NCI-H2081 treated with DMSO at 0.1 percent for 48 hours (cell line): ENCODE measurements around the gene KIAA0586.
"Not testable (repeated sequence)": the region's sequence is repeated elsewhere in the genome, so short reads cannot be mapped to it uniquely, and the experiment has no call there.

Experiments
- DNase-seq: peaks from one replicate; lab custom pipeline; 2025; lab: John Stamatoyannopoulos, UW

The KIAA0586 gene

DNA sequence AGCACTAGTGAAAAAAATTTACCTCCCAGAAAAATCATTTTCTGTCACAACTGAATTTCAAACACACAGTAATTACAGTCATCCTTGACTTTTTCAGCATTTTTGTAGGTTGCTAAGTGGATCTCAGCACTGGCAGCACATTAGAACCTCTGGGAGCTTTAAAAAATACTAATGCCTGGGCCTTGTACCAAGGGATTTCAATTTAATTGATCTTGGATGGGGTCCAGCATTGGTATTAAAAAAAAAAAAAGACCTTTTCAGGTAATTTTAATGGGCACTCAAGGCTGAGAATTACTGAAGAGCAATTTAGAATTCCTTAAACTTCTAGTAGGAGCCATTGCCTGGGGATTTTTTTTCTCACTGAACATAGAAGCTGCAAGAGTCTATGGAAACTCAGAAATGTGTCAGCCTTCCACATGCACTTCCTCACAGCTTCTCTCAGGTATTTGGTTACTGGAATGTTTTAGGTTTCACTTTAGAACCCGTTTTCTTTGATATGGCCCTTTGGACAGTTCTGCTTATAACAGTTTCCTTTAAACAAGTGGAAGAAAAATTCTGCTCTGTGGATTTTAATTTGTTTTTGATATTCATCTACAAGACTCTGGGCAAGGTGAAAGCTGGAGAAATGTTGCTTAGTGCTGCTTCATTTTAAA, 121.7 kb downstream of the KIAA0586 start:
- no peak for DNase-seq

DNA sequence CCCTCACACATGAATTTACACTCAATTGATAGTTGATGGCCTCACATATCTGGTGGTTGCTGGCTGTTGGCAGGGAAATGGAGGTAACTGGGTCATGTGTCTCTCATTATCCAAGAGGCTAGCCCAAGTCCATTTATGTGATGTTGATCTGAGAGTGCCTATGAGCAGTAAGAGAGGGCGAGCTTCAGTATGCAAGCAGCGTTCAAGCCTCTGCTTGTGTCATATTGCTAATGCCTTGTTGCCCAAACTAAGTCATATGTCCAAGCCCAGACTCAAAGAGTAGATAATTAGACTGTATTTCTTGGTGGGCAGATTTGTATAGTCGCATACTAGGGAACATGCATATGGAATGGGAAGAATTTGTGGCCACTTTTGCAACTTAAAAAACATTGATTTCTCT, 126.4 kb downstream of the KIAA0586 start:
- no peak for DNase-seq

DNA sequence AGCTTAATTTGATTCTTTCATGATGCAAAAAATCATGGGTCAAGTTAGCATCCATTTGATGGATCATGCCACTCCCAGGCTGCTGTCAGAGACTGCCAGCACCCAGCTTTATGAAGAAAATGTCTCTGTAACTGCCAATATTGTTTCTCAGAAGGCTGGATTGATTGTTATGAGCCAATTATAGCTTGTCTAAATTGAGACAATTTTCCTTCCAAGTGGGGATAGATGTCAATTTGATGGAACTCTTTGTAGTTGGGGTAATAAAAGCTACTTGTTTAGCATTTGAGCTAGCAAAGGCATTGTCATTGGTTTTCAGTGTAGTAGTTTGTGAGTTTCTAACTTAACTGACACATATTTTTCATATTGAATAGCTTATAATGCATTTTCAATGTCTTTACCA, 128.1 kb downstream of the KIAA0586 start:
- no peak for DNase-seq

DNA sequence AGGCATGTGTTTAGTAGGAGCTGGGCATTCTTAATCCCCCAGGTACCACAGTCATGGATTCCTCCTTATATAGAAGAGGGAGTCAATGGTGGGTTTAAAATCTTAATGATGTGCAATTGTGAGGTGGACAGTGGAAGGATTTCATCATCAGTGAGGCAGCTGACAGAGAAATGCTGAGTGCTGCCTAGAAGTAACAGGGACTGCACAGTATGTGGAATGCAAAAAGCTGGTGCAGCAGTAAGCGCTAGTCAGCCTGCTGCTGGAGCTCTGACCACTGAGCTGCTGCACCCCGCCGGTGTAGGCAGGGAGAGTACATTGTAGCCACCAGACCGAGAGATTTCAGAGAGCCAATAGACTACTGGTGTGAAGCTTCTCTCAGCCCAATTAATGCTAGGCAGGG, 129.7 kb downstream of the KIAA0586 start:
- DNase-seq: no peak

DNA sequence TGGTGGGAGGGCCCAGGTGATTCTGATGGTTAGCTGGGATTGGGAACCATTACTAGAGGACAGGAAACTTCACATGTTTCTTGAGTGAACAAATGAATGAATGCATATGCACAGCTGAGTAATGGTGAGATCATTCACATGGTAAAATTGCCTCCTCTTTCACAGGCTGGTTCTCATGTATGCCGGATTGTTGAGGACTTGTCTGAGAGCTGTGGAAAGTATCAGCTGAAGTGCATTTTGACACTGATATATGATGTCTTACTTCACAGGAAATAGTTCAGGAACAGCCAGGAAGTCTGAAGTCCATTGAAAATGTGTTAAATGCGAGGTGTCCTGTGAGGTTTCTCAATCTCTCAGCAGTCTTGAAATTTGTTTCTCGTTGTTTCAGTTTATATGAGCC, 132.7 kb downstream of the KIAA0586 start:
- DNase-seq: no peak

DNA sequence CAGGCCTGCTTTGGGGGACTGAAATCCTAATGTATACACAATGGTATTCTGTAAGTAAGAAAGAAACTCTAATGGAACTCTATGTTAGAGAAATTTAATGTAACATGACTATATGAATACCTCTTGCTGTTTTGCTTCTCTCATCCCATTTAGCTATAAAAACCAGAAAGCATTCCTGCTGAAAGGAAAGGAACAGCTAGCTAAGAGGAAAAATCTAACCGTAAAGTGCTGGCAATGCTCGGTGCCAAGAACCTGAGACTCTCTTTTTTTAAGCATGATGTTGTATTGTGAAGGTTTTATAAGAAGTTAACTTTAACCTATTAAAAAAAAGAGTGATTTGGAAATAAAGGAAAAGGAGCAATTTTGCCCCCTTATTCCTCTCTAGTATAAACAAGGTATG, 134.6 kb downstream of the KIAA0586 start:
- no peak for DNase-seq

DNA sequence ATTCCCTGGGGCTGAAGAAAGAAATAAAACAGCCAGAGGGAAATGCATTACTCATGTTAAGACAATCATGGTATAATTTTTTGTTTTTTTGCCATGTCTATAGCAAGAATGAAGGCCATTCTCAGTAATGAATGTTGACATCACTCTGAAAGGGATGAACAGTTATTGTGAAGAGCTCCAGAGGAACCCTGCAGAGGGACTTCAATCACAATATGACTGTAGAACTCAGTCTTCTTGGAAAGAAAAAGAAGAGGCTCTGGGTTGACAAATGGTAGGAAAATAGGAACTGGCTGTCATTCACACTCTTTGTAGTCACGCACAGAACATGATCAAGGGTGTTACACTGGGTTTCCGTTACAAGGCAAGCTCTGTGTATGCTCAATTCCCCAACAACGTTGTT, 136.5 kb downstream of the KIAA0586 start:
- no peak for DNase-seq

DNA sequence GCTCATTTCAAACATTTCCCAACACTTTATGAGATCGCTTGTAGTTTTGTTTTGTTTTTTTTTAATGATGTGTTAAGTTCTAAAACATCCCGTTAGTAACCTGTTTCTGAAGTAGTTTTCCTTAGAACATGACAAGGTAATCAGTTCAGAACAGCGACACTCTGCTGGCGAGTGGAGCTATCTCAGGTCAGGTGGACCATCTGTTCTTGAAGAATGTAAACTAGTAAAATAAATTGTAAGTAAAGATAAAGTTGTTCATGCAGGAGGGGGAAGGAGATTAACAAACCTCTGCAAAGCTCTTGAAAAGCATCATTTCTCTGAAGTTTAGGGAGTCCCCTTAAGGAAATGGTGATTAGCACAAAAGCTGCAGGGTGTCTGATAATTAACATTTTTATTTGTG, 138.3 kb downstream of the KIAA0586 start:
- DNase-seq: no peak

DNA sequence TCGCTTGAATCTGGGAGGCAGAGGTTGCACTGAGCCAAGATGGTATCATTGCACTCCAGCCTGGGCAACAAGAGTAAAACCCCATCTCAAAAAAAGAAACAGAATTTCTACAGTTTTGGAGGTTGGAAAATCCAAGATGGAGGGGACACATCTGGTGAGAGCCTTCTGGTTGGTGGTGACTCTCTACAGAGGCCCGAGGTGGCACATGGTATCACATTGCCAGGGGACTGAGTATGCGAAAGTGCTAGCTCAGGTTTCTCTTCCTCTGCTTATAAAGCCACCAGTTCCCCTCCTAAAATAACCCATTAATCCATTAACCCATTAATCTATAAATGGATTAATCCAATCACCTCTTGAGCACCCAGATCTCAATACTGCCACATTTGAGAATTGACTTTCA, 139.5 kb downstream of the KIAA0586 start:
- DNase-seq: no peak

DNA sequence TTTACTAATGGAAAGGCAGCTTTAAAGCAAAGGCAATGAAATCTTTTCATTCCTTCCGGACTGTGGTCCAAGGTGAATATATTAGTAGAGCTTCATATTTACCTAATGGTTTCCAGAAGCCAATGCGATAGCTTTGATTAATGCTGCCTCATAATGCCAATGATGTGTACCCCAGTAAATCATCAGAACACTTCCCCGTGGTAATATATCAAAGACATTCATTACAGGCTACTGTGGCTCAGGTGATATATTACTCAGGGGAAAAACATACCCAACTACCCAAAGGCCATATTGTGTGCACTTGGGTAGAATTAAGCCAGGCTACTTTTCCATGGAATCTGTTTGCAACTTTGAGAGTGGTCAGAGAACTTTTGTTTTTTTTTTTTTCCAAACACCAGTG, 140.8 kb downstream of the KIAA0586 start:
- DNase-seq: no peak

DNA sequence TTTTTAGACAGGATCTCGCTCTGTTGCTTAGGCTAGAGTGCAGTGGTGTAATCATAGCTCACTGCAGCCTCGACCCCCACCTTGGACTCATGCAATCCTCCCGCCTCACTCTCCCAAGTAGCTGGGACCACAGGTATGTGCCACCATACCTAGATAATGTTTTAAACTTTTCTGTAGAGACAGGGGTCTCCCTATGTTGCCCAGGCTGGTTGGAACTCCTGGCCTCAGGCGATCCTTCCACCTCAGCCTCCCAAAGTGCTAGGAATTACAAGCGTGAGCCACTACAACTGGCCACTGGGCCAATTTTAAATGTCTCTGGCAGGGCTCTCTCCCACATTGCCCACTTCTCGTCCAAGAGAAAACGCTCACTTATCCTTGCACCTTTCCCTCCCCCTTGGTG, 143.7 kb downstream of the KIAA0586 start:
- no peak for DNase-seq

DNA sequence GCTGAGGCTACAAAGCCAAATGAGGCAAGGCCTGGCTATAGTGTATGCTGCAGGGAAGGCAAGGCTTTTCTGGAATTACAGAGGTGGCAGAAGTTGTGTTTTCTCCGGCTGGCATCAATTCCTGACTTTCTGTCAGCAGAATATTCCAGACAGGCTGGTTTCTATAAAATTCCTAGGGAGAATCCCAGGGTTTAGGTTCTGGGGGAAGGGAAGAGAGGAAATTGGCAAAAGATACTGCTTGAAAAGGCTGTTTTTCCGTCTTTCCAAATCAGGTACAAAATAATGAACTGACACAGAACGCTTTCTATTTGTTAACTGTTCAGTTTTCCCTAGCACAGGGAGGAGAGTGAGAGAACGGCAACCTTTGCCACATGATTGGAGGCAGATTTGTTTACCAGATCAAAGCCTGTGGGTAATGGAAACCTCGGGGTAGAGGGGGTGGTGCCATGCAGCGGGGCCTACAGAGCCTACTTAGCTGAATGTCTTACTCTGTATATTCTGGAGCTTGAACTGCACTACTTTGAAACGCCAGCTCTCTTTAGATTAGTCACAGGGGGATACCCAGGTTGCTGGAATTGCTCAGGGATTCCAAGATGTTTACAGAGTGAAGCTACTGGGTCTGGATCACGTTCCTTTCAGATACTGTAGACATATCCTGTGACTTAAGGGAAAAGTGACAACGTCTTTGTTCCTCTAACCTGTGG, 144.4 kb downstream of the KIAA0586 start:
- DNase-seq: no peak

DNA sequence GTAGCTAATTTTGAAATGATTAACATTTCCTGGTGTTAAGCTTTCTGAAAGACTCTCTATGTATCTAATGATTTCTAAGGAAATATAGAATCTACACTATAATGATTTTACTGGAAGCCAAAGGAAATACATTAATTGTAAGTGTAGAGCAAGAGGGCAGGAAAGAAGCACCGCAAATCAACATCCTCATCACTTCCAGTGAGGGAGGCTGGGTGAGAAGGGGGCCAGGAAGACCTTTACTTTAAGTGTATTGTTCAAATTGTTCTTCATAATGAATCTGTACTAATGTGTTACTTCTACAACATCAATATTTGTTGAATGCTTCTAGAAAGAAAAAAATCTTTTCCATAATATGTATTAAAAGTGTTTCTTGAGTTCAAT, 144.9 kb downstream of the KIAA0586 start:
- DNase-seq: no peak

DNA sequence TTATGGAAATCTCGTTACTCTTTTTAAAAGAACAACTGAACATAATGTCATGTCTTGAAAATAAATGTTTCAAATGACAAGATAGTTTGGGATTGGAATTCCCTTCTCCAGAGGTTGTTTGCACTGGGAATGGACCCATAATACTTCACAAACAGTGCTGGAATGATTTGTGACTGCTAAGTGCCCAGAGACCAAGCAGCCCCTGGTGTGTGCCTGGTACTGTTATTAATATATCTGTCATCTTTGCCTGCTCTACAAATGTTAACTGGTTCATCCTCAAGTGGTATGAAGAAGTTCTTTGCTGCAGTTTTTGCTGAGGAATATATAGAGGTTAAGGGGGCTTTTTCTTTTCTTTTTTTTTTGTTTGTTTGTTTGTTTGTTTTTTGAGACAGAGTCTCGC, 145.3 kb downstream of the KIAA0586 start:
- no peak for DNase-seq

DNA sequence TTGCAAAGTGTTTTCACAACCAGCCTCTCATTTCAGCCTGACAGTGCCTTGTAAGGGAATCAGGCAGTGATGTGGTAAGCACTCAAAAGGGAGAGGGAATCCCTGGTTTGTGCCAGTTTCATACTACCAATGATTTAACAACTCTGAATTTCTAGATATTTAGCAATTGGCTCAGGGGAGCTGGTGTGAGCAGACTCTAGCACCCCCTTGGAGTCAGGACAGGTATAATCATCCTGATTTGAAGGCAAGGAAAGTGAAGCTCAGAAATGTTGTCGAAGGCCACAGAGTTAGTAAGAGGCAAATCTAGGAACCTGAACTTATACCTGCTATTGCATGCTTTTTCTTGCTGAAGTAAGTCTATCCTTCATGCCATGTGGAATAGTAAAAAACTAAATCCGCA, 147.1 kb downstream of the KIAA0586 start:
- no peak for DNase-seq

DNA sequence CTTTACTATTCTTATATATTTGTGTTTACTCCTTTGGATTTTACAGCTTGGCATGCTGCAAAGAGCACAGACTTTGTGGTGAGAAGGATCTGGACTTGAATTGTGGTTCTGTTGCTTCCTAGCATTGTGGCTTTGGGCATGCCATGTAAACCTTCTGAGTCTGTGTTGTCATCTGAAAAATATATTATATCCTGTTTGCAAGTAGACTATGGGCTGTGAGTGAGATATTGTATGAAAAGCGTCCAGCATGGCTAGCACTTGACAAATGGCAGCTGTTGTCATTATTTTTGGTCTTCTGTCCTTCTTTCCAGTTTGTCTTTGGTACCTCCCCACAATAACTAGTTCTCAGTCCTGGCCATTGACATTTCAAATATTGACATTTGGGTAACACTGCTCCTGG, 148.4 kb downstream of the KIAA0586 start:
- no peak for DNase-seq

DNA sequence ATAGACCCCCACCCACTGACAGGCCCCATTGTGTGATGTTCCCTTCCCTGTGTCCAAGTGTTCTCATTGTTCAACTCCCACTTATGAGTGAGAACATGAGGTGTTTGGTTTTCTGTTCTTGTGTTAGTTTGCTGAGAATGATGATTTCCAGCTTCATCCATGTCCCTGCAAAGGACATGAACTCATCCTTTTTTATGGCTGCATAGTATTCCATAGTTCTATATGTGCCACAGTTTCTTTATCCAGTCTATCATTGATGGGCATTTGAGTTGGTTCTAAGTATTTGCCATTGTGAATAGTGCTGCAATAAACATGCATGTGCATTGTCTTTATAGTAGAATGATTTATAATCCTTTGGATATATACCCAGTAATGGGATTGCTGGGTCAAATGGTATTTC, 152.5 kb downstream of the KIAA0586 start:
- not testable (repeated sequence) for DNase-seq

DNA sequence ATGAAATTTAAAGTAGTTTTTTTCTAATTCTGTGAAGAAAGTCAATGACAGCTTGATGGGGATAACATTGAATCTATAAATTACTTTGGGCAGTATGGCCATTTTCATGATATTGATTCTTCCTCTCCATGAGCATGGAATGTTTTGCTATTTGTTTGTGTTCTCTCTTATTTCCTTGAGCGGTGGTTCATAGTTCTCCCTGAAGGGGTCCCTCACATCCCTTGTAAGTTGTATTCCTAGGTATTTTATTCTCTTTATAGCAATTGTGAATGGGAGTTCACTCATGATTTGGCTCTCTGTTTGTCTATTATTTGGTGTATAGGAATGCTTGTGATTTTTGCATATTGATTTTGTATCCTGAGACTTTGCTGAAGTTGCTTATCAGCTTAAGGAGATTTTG, 153.9 kb downstream of the KIAA0586 start:
- DNase-seq: not testable (repeated sequence)

DNA sequence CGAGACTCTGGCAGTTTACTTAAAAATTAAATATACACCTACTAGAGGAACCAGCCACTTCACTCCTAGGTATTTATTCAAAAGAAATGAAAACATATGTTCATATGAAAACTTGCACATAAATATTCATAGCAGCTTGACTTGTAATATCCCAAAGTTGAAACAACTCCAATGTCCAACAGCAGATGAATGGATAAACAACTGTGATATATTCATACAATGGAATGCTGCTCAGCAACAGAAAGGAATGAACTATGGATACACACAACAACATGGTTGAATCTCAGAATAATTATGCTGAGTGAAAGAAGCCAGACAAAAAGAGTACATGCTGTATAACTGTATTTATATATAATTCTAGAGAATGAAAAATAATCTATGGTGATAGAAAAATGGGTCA, 156.9 kb downstream of the KIAA0586 start:
- no peak for DNase-seq

DNA sequence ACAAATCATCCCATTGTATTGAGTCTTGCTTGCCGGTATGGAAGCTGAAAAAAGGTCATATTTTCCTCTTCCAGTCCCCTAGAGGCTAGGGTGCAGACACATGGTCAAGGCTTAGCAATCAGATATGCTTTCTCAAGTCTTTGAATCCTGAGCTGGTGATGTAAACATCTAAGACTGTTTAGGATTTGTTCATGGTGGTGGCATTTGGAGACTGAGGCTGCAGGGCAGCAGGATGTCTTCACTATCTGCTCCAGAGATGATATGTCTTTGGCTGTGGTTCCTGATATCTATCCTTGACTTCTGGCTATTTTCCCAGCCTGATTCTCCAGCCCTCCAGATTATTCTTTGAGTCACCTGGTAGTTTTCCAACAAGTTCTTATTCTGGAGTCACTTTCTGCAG, 159.8 kb downstream of the KIAA0586 start:
- DNase-seq: no peak

DNA sequence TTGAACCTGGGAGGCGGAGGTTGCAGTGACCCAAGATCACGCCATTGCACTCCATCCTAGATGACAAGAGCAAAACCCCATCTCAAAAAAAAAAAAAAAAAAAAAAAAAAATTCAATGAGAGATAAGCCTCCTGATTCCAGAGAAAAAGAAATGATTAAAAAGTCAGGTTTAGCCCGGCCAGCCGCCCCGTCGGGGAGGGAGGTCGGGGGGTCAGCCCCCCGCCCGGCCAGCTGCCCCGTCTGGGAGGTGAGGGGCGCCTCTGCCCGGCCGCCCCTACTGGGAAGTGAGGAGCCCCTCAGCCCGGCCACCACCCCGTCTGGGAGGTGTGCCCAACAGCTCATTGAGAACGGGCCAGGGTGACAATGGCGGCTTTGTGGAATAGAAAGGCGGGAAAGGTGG, 160.8 kb downstream of the KIAA0586 start:
- not testable (repeated sequence) for DNase-seq

DNA sequence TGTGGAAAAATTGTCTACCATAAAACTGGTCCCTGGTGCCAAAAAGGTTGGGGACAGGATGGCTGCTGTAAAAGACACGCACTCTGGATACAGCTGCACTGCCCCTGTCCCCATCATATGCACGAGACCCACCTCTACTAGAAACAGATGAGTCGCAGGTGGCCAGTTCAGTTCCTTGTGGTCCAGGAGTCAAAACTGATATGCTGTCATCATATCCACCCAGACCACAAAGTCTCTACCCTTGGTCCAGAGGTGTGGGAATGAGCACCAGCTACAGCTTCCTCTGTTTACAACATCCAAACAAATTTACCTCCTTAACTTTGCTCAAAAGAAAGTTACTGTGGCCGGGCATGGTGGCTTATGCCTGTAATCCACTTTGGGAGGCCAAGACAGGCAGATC, 166.5 kb downstream of the KIAA0586 start:
- no peak for DNase-seq

DNA sequence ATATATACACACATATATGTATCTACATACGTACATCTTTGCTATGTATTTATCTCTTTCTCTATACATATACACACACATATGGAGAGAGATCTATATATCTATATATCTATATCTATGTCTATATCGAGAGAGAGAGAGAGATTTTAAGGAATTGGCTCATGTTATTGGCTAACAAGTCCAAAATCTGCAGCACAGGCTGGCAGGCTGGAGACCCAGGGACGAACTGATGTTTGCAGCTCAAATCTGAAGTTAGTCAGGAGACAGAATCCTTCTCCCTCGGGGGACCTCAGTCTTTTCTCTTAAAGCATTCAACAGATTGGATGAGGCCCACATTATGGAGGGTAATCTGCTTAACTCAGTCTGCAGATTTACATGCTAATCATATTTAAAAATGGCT, 169.5 kb downstream of the KIAA0586 start:
- no peak for DNase-seq
